ENCODE data around the gene SDHA. TPM values are rescaled to one million over a fixed set of nuclear protein-coding genes. Genes with fewer than 3 reads are reported as not detected.
A peak's percentile ranks its signal among the peaks of the same experiment; 100 is the strongest.

Gene SDHA
- total and polyA plus RNA-seq, 9 of the 15 experiments (the other 6 are each of a cell fraction or from before 2014, with no cell fraction given): 82.9 to 191 (median 130) TPM

GRCh38 chr5:206927-207536 is 11.1 kb upstream of the SDHA start (continued):
- TF ChIP-seq MEF2A (IDR thresholded peaks at IDR 0.05; ENCODE audit: control insufficient read depth, low read depth, low read length) (peak; percentile 93; the same call in 1 of the 2 replicates), HDAC8 (tag; IDR thresholded peaks at IDR 0.05) (no peak), CXXC5 (CRISPR knock-in tag; IDR thresholded peaks at IDR 0.05) (peak; percentile 17; the same call in 1 of the 2 replicates), KAT2B (IDR thresholded peaks at IDR 0.05; ENCODE audit: low read depth, low read length) (no peak), CUX1 (CRISPR knock-in tag; IDR thresholded peaks at IDR 0.05) (no peak), U2AF1 (optimal IDR thresholded peaks at IDR 0.05; ENCODE audit: low read depth, low read length) (no peak), ZNF280B (CRISPR knock-in tag; IDR thresholded peaks at IDR 0.05) (no peak), NR2C2 (CRISPR knock-in tag; IDR thresholded peaks at IDR 0.05) (no peak), NR2C2 (tag; IDR thresholded peaks at IDR 0.05) (peak; percentile 80), DPF2 (IDR thresholded peaks at IDR 0.05) (peak; percentile 45), ARNT (IDR thresholded peaks at IDR 0.05) (no peak), TAF9B (IDR thresholded peaks at IDR 0.05; ENCODE audit: partially characterized antibody) (no peak), STAT5B (CRISPR knock-in tag; IDR thresholded peaks at IDR 0.05) (no peak), ZNF586 (CRISPR knock-in tag; conservative IDR thresholded peaks at IDR 0.05) (no peak), ESRRA (IDR thresholded peaks at IDR 0.05; ENCODE audit: borderline replicate concordance, low read depth) (no peak), BHLHE40 (IDR thresholded peaks at IDR 0.05; ENCODE audit: low read length) (0 out of 2 replicates have a peak, but pooled peaks have one; percentile 10), ZNF696 (CRISPR knock-in tag; conservative IDR thresholded peaks at IDR 0.05) (no peak), SMARCC2 (IDR thresholded peaks at IDR 0.05; ENCODE audit: low read depth) (no peak)
- TF ChIP-seq, protein P1, sequence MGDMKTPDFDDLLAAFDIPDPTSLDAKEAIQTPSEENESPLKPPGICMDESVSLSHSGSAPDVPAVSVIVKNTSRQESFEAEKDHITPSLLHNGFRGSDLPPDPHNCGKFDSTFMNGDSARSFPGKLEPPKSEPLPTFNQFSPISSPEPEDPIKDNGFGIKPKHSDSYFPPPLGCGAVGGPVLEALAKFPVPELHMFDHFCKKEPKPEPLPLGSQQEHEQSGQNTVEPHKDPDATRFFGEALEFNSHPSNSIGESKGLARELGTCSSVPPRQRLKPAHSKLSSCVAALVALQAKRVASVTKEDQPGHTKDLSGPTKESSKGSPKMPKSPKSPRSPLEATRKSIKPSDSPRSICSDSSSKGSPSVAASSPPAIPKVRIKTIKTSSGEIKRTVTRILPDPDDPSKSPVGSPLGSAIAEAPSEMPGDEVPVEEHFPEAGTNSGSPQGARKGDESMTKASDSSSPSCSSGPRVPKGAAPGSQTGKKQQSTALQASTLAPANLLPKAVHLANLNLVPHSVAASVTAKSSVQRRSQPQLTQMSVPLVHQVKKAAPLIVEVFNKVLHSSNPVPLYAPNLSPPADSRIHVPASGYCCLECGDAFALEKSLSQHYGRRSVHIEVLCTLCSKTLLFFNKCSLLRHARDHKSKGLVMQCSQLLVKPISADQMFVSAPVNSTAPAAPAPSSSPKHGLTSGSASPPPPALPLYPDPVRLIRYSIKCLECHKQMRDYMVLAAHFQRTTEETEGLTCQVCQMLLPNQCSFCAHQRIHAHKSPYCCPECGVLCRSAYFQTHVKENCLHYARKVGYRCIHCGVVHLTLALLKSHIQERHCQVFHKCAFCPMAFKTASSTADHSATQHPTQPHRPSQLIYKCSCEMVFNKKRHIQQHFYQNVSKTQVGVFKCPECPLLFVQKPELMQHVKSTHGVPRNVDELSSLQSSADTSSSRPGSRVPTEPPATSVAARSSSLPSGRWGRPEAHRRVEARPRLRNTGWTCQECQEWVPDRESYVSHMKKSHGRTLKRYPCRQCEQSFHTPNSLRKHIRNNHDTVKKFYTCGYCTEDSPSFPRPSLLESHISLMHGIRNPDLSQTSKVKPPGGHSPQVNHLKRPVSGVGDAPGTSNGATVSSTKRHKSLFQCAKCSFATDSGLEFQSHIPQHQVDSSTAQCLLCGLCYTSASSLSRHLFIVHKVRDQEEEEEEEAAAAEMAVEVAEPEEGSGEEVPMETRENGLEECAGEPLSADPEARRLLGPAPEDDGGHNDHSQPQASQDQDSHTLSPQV (IDR thresholded peaks at IDR 0.05): no peak

Data from K562 (cell line).